OCI-LY7 (cell line): ENCODE data around the gene BMP8B. TPM values are rescaled to one million over a fixed set of nuclear protein-coding genes. Genes with fewer than 3 reads are reported as not detected.
"Not testable (repeated sequence)": the region's sequence is repeated elsewhere in the genome, so short reads cannot be mapped to it uniquely, and the experiment has no call there.

ENCODE experiments used
- BruUV-seq: library from RNA; stranded (reverse); fragments of 400-500 nt; replicated peaks from 2 replicates; lab custom pipeline; 2021; lab: Mats Ljungman, UMichigan
- CTCF ChIA-PET: fragments of 300-600 bp; sonication (Branson Sonifier 250); formaldehyde crosslinking; loops from one replicate; lab custom pipeline; 2022; ENCODE audit warnings: antibody characterized with exemption; ENCODE audit not compliant: unreplicated experiment; lab: Charles Lee
- POLR2A ChIA-PET: fragments of 300-600 bp; sonication (Branson Sonifier 250); formaldehyde crosslinking; loops from one replicate; lab custom pipeline; 2022; ENCODE audit warnings: antibody characterized with exemption; lab: Charles Lee
- DNase-seq: peaks from one replicate; pipeline ENCODE4 v3.0.0-alpha.2; 2015; ENCODE audit warnings: low spot score
- H2AFZ ChIP-seq: fragments of 200-600 bp; sonication (generic), shearing (Covaris generic); 2 replicates; pipeline ENCODE4 v1.6.1; 2014; ENCODE audit warnings: mild to moderate bottlenecking, antibody characterized with exemption, low read length, moderate library complexity
- H3K27ac ChIP-seq: fragments of 200-600 bp; sonication (generic); 2 replicates; pipeline ENCODE4 v1.5.1; 2014; ENCODE audit warnings: mixed run types, low read depth, mild to moderate bottlenecking, moderate library complexity, low read length, inconsistent platforms; ENCODE audit not compliant: poor library complexity, severe bottlenecking
- H3K36me3 ChIP-seq: fragments of 200-600 bp; sonication (generic); 2 replicates; pipeline ENCODE4 v1.6.1; 2014; ENCODE audit warnings: mild to moderate bottlenecking, antibody characterized with exemption, low read length, moderate library complexity, mixed read lengths; ENCODE audit not compliant: insufficient read depth
- H3K4me1 ChIP-seq: fragments of 200-600 bp; sonication (generic); 2 replicates; pipeline ENCODE4 v1.5.1; 2014; ENCODE audit warnings: mild to moderate bottlenecking, low read length; ENCODE audit not compliant: insufficient read depth, poor library complexity, severe bottlenecking
- H3K4me2 ChIP-seq: fragments of 200-600 bp; sonication (generic); 2 replicates; pipeline ENCODE4 v1.6.1; 2014; ENCODE audit warnings: mild to moderate bottlenecking, low read length
- H3K4me3 ChIP-seq: fragments of 200-600 bp; sonication (generic); 2 replicates; pipeline ENCODE4 v1.5.1; 2014; ENCODE audit warnings: mild to moderate bottlenecking, low read depth, low read length; ENCODE audit not compliant: poor library complexity, severe bottlenecking
- H3K79me2 ChIP-seq: fragments of 200-600 bp; sonication (generic); 2 replicates; pipeline ENCODE4 v1.6.1; 2016; ENCODE audit warnings: low read depth, mild to moderate bottlenecking, low read length, moderate library complexity, mixed read lengths; ENCODE audit not compliant: insufficient read depth
- H3K9me2 ChIP-seq: fragments of 200-600 bp; sonication (generic); 2 replicates; pipeline ENCODE4 v1.6.1; 2016; ENCODE audit warnings: mild to moderate bottlenecking, low read length, mixed read lengths; ENCODE audit not compliant: insufficient read depth
- H3K9me3 ChIP-seq: fragments of 200-600 bp; sonication (generic); 2 replicates; pipeline ENCODE4 v1.6.1; 2014; ENCODE audit warnings: mild to moderate bottlenecking, mixed run types, low read length, mixed read lengths
- H4K20me1 ChIP-seq: fragments of 200-600 bp; sonication (generic); 2 replicates; pipeline ENCODE4 v1.6.1; 2014; ENCODE audit warnings: mild to moderate bottlenecking, antibody characterized with exemption, low read length, moderate library complexity, mixed read lengths; ENCODE audit not compliant: insufficient read depth
- CTCF ChIP-seq: fragments of 200-600 bp; sonication (generic); conservative IDR thresholded peaks from 2 replicates; pipeline ENCODE4 v1.5.1; 2014; ENCODE audit warnings: mild to moderate bottlenecking, antibody characterized with exemption, low read length, moderate library complexity, mixed read lengths
- EZH2phosphoT487 ChIP-seq: fragments of 200-600 bp; sonication (generic); IDR thresholded peaks from 2 replicates; pipeline ENCODE4 v1.6.1; 2018; ENCODE audit warnings: low read depth, borderline replicate concordance, mild to moderate bottlenecking, mixed run types, antibody characterized with exemption, low read length, moderate library complexity, mixed read lengths
- intact Hi-C: fragments of 100-400 bp; cut with micrococcal nuclease; formaldehyde crosslinking; loops from one replicate; pipeline ENCODE4 v1.10.0; 2022; ENCODE audit not compliant: unreplicated experiment
- total RNA-seq, 2 experiments: library from RNA; depleted of rRNA in 1 of 2; stranded (reverse); fragments of >200 nt in 1 of 2; shearing (Covaris generic) in 1 of 2; gene quantifications; 2 replicates each; pipeline ENCODE4 v1.2.3, GENCODE V29; 2014 to 2022

The BMP8B gene
- total RNA-seq, 2 experiments from 2014 or later = 0.34 TPM; not detected in 1

- H3K79me2 ChIP-seq, BruUV-seq, H3K4me1 ChIP-seq, H3K9me3 ChIP-seq, H3K9me2 ChIP-seq, H3K36me3 ChIP-seq, H4K20me1 ChIP-seq: not testable (repeated sequence)
- Histone ChIP-seq H3K27ac (peak overlapping the region; percentile 52), H3K4me3 (peak overlapping the region; percentile 54), H3K4me2 (peak overlapping the region; percentile 53), H2AFZ (peak overlapping the region; percentile 50; the same call in 1 of the 2 replicates)
- ChIA-PET CTCF (interaction anchor here (0.8 kb wide), 1 partner anchor 80 kb away, joined by 3 read pairs; no protein-coding TSS in a partner anchor), POLR2A (interaction anchor here (0.7 to 1.1 kb wide), 2 partner anchors 12 to 17 kb away, joined by 3 read pairs; no protein-coding TSS in a partner anchor)
- intact Hi-C loops = loop anchor here (1.0 kb wide), 3 partner anchors 85 to 215 kb away; no protein-coding TSS in a partner anchor
- peak; percentile 99 for DNase-seq
- TF ChIP-seq CTCF = peak; percentile 75
These were observed 28.6 kb upstream of the BMP8B start for GRCh38 chr1:39817091-39817932.

GRCh38 chr1:39816415-39817090 is 27.9 kb upstream of the BMP8B start:
- peak overlapping the region; percentile 50; the same call in 1 of the 2 replicates for H2AFZ ChIP-seq
- no peaks in the 10 kb centered on the region for H3K9me2 ChIP-seq
- peak overlapping the region; percentile 54 for H3K4me3 ChIP-seq
- H4K20me1 ChIP-seq = no peaks in the 10 kb centered on the region
- H3K4me2 ChIP-seq = peak overlapping the region; percentile 53
- CTCF ChIA-PET = interaction anchor here (1.6 kb wide), 1 partner anchor 86 kb away, joined by 5 read pairs; the partner anchor contains the start of gene MYCL
- peak; percentile 77 for DNase-seq
- no peaks in the 10 kb centered on the region for H3K79me2 ChIP-seq
- TF ChIP-seq CTCF = peak; percentile 80
- TF ChIP-seq EZH2phosphoT487 = no peak
- H3K9me3 ChIP-seq = no peaks in the 10 kb centered on the region
- peak overlapping the region; percentile 52 for H3K27ac ChIP-seq
- intact Hi-C loops = loop anchor here (1.0 kb wide), 3 partner anchors 86 to 216 kb away; no protein-coding TSS in a partner anchor
- no peaks in the 10 kb centered on the region for H3K4me1 ChIP-seq
- POLR2A ChIA-PET = interaction anchor here (1.1 kb wide), 1 partner anchor 13 kb away, joined by 3 read pairs; no protein-coding TSS in a partner anchor
- BruUV-seq = no TSS peak
- H3K36me3 ChIP-seq = no peaks in the 10 kb centered on the region
